ENCODE data around the gene HFM1.
"Not testable (repeated sequence)": the region's sequence is repeated elsewhere in the genome, so short reads cannot be mapped to it uniquely, and the experiment has no call there.

The HFM1 gene

GRCh38 chr1:91404151-91405012 lies at the start of gene HFM1:
Gene HFM1, minus strand, starts transcription at chr1:91404837. Its CDS starts 3,755 bp downstream, at chr1:91401082.
- DNase-seq (ENCODE audit: low spot score): peak; percentile 92

GRCh38 chr1:91454136-91454535 lies 49.5 kb upstream of the HFM1 start:
- no peak for DNase-seq (ENCODE audit: low spot score)

GRCh38 chr1:91450260-91450659 lies 45.6 kb upstream of the HFM1 start:
- no peak for DNase-seq (ENCODE audit: low spot score)

- not testable (repeated sequence) for DNase-seq (ENCODE audit: low spot score)
Measured at GRCh38 chr1:91447782-91448181, 43.1 kb upstream of the HFM1 start.

- not testable (repeated sequence) for DNase-seq (ENCODE audit: low spot score)
Measured at GRCh38 chr1:91441980-91442379, 37.3 kb upstream of the HFM1 start.

- DNase-seq (ENCODE audit: low spot score): peak; percentile 32
Measured at GRCh38 chr1:91440847-91441246, 36.2 kb upstream of the HFM1 start.

GRCh38 chr1:91439016-91439415 lies 34.4 kb upstream of the HFM1 start:
- no peak for DNase-seq (ENCODE audit: low spot score)

- DNase-seq (ENCODE audit: low spot score): no peak
Measured at GRCh38 chr1:91428182-91428798, 23.7 kb upstream of the HFM1 start.

GRCh38 chr1:91427741-91428140 lies 23.1 kb upstream of the HFM1 start:
- DNase-seq (ENCODE audit: low spot score): no peak

GRCh38 chr1:91422523-91422922 lies 17.9 kb upstream of the HFM1 start:
- not testable (repeated sequence) for DNase-seq (ENCODE audit: low spot score)

- DNase-seq (ENCODE audit: low spot score): no peak
Measured at GRCh38 chr1:91412371-91412770, 7.7 kb upstream of the HFM1 start.

GRCh38 chr1:91406773-91407389 lies 2.2 kb upstream of the HFM1 start:
- no peak for DNase-seq (ENCODE audit: low spot score)

GRCh38 chr1:91402023-91402422 lies 2.6 kb downstream of the HFM1 start:
- peak; percentile 60 for DNase-seq (ENCODE audit: low spot score)

- DNase-seq (ENCODE audit: low spot score): no peak
Measured at GRCh38 chr1:91400133-91400725, 4.4 kb downstream of the HFM1 start.

GRCh38 chr1:91398291-91398690 lies 6.3 kb downstream of the HFM1 start:
- no peak for DNase-seq (ENCODE audit: low spot score)

- DNase-seq (ENCODE audit: low spot score): no peak
Measured at GRCh38 chr1:91397605-91398004, 7.0 kb downstream of the HFM1 start.

GRCh38 chr1:91393042-91393441 lies 11.6 kb downstream of the HFM1 start:
- no peak for DNase-seq (ENCODE audit: low spot score)

GRCh38 chr1:91386109-91386508 lies 18.5 kb downstream of the HFM1 start:
- DNase-seq (ENCODE audit: low spot score): no peak

GRCh38 chr1:91383456-91383855 lies 21.2 kb downstream of the HFM1 start:
- DNase-seq (ENCODE audit: low spot score): no peak

- no peak for DNase-seq (ENCODE audit: low spot score)
Measured at GRCh38 chr1:91381844-91382243, 22.8 kb downstream of the HFM1 start.

- no peak for DNase-seq (ENCODE audit: low spot score)
Measured at GRCh38 chr1:91374086-91374485, 30.6 kb downstream of the HFM1 start.

GRCh38 chr1:91372230-91372629 lies 32.4 kb downstream of the HFM1 start:
- DNase-seq (ENCODE audit: low spot score): not testable (repeated sequence)

GRCh38 chr1:91349524-91349923 lies 55.1 kb downstream of the HFM1 start:
- no peak for DNase-seq (ENCODE audit: low spot score)

Measured in NAMALWA (cell line).